Nasal cavity respiratory epithelium epithelial cell of viscerocranial mucosa (primary cell): ENCODE measurements around the gene TMEM80. TPM values are rescaled to one million over a fixed set of nuclear protein-coding genes. Genes with fewer than 3 reads are reported as not detected.

Source experiments
- total RNA-seq: library from RNA; depleted of rRNA; stranded (reverse); fragments of >200 nt; gene quantifications from 2 replicates; pipeline ENCODE4 v1.2.3, GENCODE V29; 2014

TMEM80 gene
- 16.4 and 21.9 TPM in 2 replicates for total RNA-seq

DNA sequence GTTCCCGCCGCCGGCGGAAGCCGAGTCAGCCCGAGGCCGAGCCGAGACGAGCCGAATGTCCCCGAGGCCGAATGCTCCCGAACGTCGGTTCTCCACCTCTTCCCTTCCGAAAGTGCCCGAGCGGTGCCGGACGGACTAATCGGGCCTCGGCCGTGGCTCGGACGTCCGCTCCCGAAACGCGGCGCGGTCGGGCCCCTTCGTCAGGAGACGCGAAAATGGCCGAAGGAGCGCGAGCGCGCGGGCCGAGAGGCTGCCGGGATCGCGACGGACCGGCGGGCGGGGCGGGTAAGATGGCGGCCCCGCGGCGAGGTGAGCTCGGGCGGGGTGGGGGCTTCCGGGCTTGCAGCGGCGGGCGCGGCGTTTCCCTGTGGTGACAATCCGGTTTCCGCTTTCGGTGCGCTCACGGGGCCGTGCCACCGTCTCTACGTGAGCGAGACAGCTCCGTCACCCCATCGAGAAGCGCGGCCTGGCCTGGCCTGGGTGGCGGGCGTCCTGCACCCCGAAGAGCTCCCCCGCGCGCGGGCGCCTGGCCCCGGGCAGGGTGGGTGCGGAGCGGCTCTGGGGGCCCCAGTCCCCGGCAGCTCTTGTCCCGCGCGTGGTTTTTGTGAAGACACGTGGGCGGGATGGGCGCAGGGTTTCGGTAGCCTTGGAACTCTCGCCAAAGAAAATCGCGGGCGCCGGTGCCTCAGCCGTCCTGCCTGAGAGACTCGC is at the start of gene TMEM80:
TSS of gene TMEM80 (plus strand) at position 279 of the 711 bp plus-strand sequence. CDS start at position 291, 12 bp downstream.

DNA sequence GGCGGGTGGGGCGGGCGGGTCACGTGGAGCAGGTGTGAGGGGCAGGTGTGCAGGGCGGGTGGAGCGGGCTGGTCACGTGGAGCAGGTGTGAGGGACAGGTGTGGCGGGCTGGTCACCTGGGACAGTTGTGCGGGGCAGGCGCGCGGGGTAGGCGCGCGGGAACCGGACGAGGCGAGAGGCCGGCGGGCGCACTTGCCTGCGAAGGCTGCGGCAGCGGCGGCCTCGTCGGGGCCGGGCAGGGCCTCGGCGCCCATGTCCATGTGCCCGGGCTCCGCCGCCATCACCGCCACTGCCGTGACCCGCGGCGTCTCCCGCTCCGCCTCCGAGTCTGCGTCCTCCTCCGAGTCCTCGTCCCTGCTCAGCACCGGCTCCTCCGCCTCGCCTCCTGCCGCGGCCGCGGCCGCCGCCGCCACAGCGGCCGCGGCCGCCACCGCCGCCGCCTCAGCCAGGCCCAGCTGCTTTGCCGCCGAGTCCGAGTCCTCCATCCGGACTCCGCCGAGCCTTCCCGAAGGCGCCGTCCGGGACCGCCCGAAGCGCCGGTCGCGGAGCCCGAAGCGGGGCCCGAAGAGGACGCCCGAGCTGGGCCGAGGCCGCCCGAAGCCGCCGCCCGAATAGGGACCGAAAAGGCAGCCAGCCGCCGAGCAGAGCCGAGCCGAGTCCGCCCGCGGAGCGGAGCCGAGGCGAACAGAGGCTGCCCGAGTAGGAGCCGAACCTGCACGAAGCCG is 891 bp upstream of the TMEM80 start, which contains the start of gene DEAF1:
TSS of gene DEAF1 (minus strand) at position 660 of the 725 bp plus-strand sequence. CDS start at position 485, 175 bp downstream.

DNA sequence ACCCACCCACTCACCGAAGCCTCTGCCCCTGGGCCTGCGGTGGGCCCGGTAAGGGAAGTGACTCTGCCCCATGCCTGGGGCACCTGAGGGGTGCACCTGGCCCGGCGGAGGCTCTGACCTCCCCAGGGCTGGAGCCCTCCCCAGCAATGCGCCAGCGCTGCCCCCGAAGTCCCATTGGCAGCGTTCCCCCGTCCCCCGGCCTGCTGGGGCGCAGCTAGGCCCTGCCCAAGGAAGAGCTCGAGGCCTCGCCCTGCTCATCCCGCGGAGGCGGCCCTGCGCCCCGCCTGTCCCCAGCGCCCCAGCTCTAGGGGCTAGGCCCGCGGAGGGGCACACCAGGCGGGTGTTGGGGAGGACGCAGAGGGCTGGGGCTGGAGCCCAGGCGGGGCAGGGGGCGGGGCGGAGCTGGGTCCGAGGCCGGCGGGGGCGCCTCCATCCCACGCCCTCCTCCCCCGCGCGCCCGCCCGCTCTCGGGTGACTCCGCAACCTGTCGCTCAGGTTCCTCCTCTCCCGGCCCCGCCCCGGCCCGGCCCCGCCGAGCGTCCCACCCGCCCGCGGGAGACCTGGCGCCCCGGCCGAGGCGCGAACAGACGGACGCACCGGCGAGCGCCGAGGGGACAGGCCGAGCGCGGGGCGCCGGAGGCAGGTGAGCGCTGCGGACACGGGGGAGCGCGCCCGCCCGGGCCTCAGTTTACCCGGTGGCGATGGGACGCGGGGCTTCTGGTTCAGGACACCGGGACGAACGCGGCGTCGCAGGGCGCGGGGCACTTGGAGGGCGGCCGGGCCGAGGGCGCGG is 10.2 kb downstream of the TMEM80 start, which contains the start of gene EPS8L2:
TSS of gene EPS8L2 (plus strand) at position 586 of the 793 bp plus-strand sequence. CDS start 3,177 bp downstream, outside the sequence.

DNA sequence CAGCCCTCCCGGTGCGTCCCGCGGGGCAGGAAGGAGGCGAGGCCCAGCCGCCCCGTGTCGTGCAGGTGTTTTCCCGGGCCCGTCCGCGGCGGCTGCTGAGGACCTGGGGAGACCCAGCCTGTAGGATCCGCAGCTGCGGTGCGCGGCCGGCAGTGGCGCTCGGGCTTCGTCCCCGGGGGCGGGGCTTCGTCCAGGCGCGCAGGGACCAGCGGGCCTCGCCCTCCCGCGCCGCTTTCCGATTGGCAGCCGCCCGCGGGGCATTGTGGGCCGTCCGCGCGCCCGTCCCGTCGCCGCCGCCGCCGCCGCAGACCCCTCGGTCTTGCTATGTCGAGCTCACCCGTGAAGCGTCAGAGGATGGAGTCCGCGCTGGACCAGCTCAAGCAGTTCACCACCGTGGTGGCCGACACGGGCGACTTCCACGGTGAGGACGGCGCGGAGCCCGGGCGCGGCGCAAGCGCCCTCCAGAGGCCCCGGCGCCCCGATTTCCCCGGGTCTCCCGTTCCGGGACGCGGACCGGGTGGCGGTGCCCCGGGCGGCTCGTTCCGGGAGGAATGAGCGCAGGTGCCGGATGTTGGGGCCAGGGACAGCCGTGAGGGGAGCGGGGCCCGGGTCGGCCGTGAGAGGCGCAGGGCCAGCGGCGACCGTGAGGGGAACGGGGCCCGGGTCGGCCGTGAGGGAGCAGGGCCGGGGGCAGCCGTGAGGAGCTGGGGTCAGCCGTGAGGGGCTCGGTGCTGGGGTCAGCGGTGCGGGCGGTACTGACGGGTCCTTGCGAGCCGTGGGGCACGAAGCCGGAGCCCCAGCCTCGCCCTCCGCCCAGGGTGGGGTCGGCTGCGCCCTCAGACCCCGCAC is 51.8 kb downstream of the TMEM80 start, which contains the start of gene TALDO1:
TSS of gene TALDO1 (plus strand) at position 307 of the 849 bp plus-strand sequence. CDS start at position 325, 18 bp downstream.

Other genes starting within 250 kb of the TMEM80 start
- gene PTDSS2, start 245.5 kb upstream of the TMEM80 start, total RNA-seq, result 24.3 and 31.7 TPM in 2 replicates
- gene RNH1, start 188.6 kb upstream of the TMEM80 start, total RNA-seq, result 339 and 399 TPM in 2 replicates
- 99.5 and 124 TPM in 2 replicates for gene HRAS, start 160.2 kb upstream of the TMEM80 start, total RNA-seq
- gene LRRC56, start 158.3 kb upstream of the TMEM80 start, total RNA-seq, result 0.34 and 1.4 TPM in 2 replicates
- gene LMNTD2, start 135.1 kb upstream of the TMEM80 start, total RNA-seq, result 1.0 and 2.0 TPM in 2 replicates
- 18.7 and 29.0 TPM in 2 replicates for gene RASSF7, start 134.8 kb upstream of the TMEM80 start, total RNA-seq
- gene PHRF1, start 119.3 kb upstream of the TMEM80 start, total RNA-seq, result 26.3 and 37.4 TPM in 2 replicates
- gene IRF7, start 79.9 kb upstream of the TMEM80 start, total RNA-seq, result 7.8 and 39.3 TPM in 2 replicates
- not detected in 2 replicates for gene CDHR5, start 70.9 kb upstream of the TMEM80 start, total RNA-seq
- gene SCT, start 68.6 kb upstream of the TMEM80 start, total RNA-seq, result not detected in 2 replicates
- 0.07 TPM in 1 of 2 replicates, not detected in the other for gene DRD4, start 58.5 kb upstream of the TMEM80 start, total RNA-seq
- 28.4 and 36.0 TPM in 2 replicates for gene DEAF1, start 594 bp upstream of the TMEM80 start, total RNA-seq
- gene EPS8L2, start 10.4 kb downstream of the TMEM80 start, total RNA-seq, result 126 and 167 TPM in 2 replicates
- 199 and 220 TPM in 2 replicates for gene TALDO1, start 51.6 kb downstream of the TMEM80 start, total RNA-seq
- gene GATD1, start 81.7 kb downstream of the TMEM80 start, total RNA-seq, result 20.8 and 30.3 TPM in 2 replicates
- gene CEND1, start 94.3 kb downstream of the TMEM80 start, total RNA-seq, result not detected in 2 replicates
- 6.2 and 20.9 TPM in 2 replicates for gene SLC25A22, start 102.5 kb downstream of the TMEM80 start, total RNA-seq
- gene PIDD1, start 109.4 kb downstream of the TMEM80 start, total RNA-seq, result 6.2 and 8.1 TPM in 2 replicates
- 259 and 293 TPM in 2 replicates for gene RPLP2, start 114.2 kb downstream of the TMEM80 start, total RNA-seq
- 20.5 and 21.2 TPM in 2 replicates for gene PNPLA2, start 123.1 kb downstream of the TMEM80 start, total RNA-seq
- 0.34 and 1.00 TPM in 2 replicates for gene CRACR2B, start 132.1 kb downstream of the TMEM80 start, total RNA-seq
- 166 and 396 TPM in 2 replicates for gene CD151, start 137.1 kb downstream of the TMEM80 start, total RNA-seq
- 25.6 and 55.0 TPM in 2 replicates for gene POLR2L, start 146.7 kb downstream of the TMEM80 start, total RNA-seq
- 21.7 and 32.5 TPM in 2 replicates for gene TSPAN4, start 147.0 kb downstream of the TMEM80 start, total RNA-seq
- 44.4 and 76.5 TPM in 2 replicates for gene CHID1, start 215.0 kb downstream of the TMEM80 start, total RNA-seq
- 17.1 and 40.4 TPM in 2 replicates for gene AP2A2, start 230.1 kb downstream of the TMEM80 start, total RNA-seq